HepG2 (cell line): ENCODE results near the gene PRKCB. TPM values are rescaled to one million over a fixed set of nuclear protein-coding genes. Genes with fewer than 3 reads are reported as not detected.

ENCODE experiments used
- ADNP ChIP-seq: sonication (generic); formaldehyde crosslinking; IDR thresholded peaks from 2 replicates; pipeline ENCODE4 v1.4.0; 2020; ENCODE audit warnings: missing genetic modification reagents
- BHLHE40 ChIP-seq: IDR thresholded peaks from 2 replicates; pipeline ENCODE4 v1.6.1; 2011; ENCODE audit warnings: low read length, improper control_type of control experiment
- CCAR2 ChIP-seq: fragments of 200-400 bp; formaldehyde crosslinking; optimal IDR thresholded peaks from 2 replicates; pipeline ENCODE3; 2018; ENCODE audit warnings: low read depth, mild to moderate bottlenecking, low read length, moderate library complexity
- DRAP1 ChIP-seq: IDR thresholded peaks from 2 replicates; pipeline ENCODE4 v1.6.1; 2016; ENCODE audit warnings: missing genetic modification reagents, missing compliant biosample characterization
- HDAC1 ChIP-seq: sonication (generic); formaldehyde crosslinking; IDR thresholded peaks from 2 replicates; pipeline ENCODE4 v1.5.1; 2020; ENCODE audit warnings: mild to moderate bottlenecking, missing genetic modification reagents
- MIXL1 ChIP-seq: IDR thresholded peaks from 2 replicates; pipeline ENCODE4 v1.6.1; 2016
- RFX1 ChIP-seq: fragments of 450-650 bp; IDR thresholded peaks from 2 replicates; pipeline ENCODE4 v1.6.1; 2017
- SAFB2 ChIP-seq: sonication (generic); formaldehyde crosslinking; IDR thresholded peaks from 2 replicates; pipeline ENCODE4 v1.5.1; 2020; ENCODE audit warnings: missing genetic modification reagents, low read depth, mild to moderate bottlenecking, borderline replicate concordance
- TEAD3 ChIP-seq: optimal IDR thresholded peaks from 2 replicates; pipeline ENCODE3; 2016; ENCODE audit warnings: borderline replicate concordance
- polyA plus RNA-seq, 8 experiments: library from polyadenylated mRNA; depleted of rRNA in 3 of 8; stranded (reverse) in 7 of 8; unstranded in 1 of 8; fragments of >200 nt; fragmentation: Illumina TruSeq in 4 of 8; extraction: Trizol in 4 of 8; gene quantifications; 2 replicates each; pipeline versions ENCODE4 v1.2.1 to v1.2.3, GENCODE V29; 2011 to 2016; ENCODE audit warnings: low read depth in 4 of 8, missing spikeins in 1 of 8, mixed read lengths in 1 of 8; ENCODE audit not compliant: insufficient read depth in 1 of 8
- total RNA-seq, 5 experiments: library from RNA; depleted of rRNA; stranded (reverse); fragments of >200 nt; fragmentation: Illumina TruSeq; extraction: Trizol; gene quantifications; 2 replicates each; pipeline ENCODE4 v1.2.3, GENCODE V29; 2016; ENCODE audit warnings: low read depth in 1 of 5
- TF ChIP-seq, protein P1 (sequence below): IDR thresholded peaks from 2 replicates; pipeline ENCODE4 v1.6.1; 2018; ENCODE audit warnings: missing genetic modification reagents
- TF ChIP-seq, protein P2 (sequence below): sonication (generic); formaldehyde crosslinking; IDR thresholded peaks from 2 replicates; pipeline ENCODE4 v1.4.0; 2020; ENCODE audit warnings: mild to moderate bottlenecking, missing genetic modification reagents
- TF ChIP-seq, protein P3 (sequence below): sonication (generic); formaldehyde crosslinking; IDR thresholded peaks from 2 replicates; pipeline ENCODE4 v1.4.0; 2020; ENCODE audit warnings: mild to moderate bottlenecking, missing genetic modification reagents

Gene PRKCB
- total and polyA plus RNA-seq, 2 of the 13 experiments (the other 11 are each of a cell fraction or from before 2014, with no cell fraction given): 0.01 TPM; not detected in 1

GRCh38 chr16:24036614-24037013, 200.8 kb downstream of the PRKCB start (continued):
- TF ChIP-seq, protein P1, sequence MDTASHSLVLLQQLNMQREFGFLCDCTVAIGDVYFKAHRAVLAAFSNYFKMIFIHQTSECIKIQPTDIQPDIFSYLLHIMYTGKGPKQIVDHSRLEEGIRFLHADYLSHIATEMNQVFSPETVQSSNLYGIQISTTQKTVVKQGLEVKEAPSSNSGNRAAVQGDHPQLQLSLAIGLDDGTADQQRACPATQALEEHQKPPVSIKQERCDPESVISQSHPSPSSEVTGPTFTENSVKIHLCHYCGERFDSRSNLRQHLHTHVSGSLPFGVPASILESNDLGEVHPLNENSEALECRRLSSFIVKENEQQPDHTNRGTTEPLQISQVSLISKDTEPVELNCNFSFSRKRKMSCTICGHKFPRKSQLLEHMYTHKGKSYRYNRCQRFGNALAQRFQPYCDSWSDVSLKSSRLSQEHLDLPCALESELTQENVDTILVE (CRISPR knock-in tag): no peak
- TF ChIP-seq DRAP1: 0 out of 2 replicates have a peak, but pooled peaks have one; percentile 30
- no peak for TF ChIP-seq ADNP (CRISPR knock-in tag)
- TF ChIP-seq, protein P2, sequence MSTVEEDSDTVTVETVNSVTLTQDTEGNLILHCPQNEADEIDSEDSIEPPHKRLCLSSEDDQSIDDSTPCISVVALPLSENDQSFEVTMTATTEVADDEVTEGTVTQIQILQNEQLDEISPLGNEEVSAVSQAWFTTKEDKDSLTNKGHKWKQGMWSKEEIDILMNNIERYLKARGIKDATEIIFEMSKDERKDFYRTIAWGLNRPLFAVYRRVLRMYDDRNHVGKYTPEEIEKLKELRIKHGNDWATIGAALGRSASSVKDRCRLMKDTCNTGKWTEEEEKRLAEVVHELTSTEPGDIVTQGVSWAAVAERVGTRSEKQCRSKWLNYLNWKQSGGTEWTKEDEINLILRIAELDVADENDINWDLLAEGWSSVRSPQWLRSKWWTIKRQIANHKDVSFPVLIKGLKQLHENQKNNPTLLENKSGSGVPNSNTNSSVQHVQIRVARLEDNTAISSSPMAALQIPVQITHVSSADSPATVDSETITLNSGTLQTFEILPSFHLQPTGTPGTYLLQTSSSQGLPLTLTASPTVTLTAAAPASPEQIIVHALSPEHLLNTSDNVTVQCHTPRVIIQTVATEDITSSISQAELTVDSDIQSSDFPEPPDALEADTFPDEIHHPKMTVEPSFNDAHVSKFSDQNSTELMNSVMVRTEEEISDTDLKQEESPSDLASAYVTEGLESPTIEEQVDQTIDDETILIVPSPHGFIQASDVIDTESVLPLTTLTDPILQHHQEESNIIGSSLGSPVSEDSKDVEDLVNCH (CRISPR knock-in tag): no peak
- no peak for TF ChIP-seq SAFB2 (CRISPR knock-in tag)
- no peak for TF ChIP-seq HDAC1 (CRISPR knock-in tag)
- no peak for TF ChIP-seq RFX1
- TF ChIP-seq BHLHE40: 0 out of 2 replicates have a peak, but pooled peaks have one; percentile 20
- TF ChIP-seq, protein P3, sequence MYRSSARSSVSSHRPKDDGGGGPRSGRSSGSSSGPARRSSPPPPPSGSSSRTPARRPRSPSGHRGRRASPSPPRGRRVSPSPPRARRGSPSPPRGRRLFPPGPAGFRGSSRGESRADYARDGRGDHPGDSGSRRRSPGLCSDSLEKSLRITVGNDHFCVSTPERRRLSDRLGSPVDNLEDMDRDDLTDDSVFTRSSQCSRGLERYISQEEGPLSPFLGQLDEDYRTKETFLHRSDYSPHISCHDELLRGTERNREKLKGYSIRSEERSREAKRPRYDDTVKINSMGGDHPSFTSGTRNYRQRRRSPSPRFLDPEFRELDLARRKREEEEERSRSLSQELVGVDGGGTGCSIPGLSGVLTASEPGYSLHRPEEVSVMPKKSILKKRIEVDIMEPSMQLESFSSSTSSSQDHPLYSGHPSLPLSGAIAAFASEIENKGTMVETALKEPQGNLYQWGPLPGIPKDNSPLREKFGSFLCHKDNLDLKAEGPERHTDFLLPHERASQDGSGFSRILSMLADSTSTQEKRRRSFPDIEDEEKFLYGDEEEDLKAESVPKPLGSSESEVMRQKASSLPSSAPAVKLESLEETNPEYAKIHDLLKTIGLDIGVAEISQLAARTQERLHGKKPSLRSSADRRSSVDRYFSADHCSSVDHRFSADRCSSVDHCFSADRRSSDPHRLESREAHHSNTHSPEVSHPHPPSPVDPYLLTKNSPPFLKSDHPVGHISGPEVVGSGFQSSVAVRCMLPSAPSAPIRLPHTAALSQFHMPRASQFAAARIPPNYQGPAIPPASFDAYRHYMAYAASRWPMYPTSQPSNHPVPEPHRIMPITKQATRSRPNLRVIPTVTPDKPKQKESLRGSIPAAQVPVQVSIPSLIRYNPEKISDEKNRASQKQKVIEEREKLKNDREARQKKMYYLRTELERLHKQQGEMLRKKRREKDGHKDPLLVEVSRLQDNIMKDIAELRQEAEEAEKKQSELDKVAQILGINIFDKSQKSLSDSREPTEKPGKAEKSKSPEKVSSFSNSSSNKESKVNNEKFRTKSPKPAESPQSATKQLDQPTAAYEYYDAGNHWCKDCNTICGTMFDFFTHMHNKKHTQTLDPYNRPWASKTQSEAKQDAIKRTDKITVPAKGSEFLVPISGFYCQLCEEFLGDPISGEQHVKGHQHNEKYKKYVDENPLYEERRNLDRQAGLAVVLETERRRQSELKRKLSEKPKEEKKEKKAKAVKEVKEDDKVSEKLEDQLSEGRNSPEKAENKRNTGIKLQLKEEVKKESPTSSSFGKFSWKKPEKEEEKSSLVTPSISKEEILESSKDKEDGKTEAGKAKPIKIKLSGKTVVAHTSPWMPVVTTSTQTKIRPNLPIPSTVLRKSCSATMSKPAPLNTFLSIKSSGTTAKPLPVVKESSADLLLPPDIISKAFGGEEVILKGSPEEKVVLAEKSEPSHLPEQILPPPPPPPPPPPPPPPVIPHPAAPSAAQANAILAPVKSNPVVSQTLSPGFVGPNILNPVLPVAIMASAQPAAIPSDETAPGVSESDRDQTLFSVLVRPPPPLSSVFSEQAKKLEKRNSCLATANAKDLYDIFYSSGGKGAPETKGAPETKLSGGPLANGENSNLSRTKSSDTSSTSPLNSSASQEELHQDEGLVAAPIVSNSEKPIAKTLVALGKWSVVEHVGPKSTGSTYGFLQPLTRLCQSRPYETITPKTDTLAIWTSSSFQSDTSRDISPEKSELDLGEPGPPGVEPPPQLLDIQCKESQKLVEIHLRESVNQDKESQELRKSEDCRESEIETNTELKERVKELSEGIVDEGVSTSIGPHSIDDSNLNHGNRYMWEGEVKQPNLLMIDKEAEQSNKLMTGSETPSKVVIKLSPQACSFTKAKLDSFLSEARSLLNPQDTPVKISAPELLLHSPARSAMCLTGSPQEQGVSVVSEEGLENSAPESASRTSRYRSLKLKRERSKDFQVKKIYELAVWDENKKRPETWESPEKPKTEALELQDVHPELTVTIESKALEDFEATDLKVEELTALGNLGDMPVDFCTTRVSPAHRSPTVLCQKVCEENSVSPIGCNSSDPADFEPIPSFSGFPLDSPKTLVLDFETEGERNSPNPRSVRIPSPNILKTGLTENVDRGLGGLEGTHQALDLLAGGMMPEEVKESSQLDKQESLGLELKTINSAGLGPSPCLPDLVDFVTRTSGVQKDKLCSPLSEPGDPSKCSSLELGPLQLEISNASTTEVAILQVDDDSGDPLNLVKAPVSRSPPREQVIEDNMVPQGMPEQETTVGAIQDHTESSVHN (CRISPR knock-in tag): no peak
- no peak for TF ChIP-seq CCAR2
- TF ChIP-seq MIXL1 (CRISPR knock-in tag): peak; percentile 54; the same call in 1 of the 2 replicates
- peak; percentile 65 for TF ChIP-seq TEAD3 (CRISPR knock-in tag)
